Body of pancreas (tissue), 4 donors: ENCODE results near the gene LRIG1.

Source experiments
- CTCF ChIP-seq, 7 experiments: fragments of 450-650 bp in 4 of 7; fragments of 200-600 bp in 3 of 7; sonication (generic) in 3 of 7; IDR thresholded peaks; one replicate each; pipeline ENCODE4 v1.5.1; 2016 to 2019; ENCODE audit warnings: antibody characterized with exemption in 7 of 7
- POLR2A ChIP-seq, 3 donors: fragments of 450-650 bp; IDR thresholded peaks; one replicate each; pipeline ENCODE4 v1.6.1; 2016; ENCODE audit warnings: antibody characterized with exemption in 3 of 3, mild to moderate bottlenecking in 2 of 3

GRCh38 chr3:66383023-66383422 is 117.8 kb downstream of the LRIG1 start:
- no peak for TF ChIP-seq CTCF (IDR thresholded peaks at IDR 0.05)
- TF ChIP-seq POLR2A (IDR thresholded peaks at IDR 0.05): no peak
